Testis (tissue), 3 donors: ENCODE data around the gene FAM131C. TPM values are rescaled to one million over a fixed set of nuclear protein-coding genes. Genes with fewer than 3 reads are reported as not detected.
"Not testable (repeated sequence)": the region's sequence is repeated elsewhere in the genome, so short reads cannot be mapped to it uniquely, and the experiment has no call there.

Source experiments
- DNase-seq: peaks from one replicate; pipeline ENCODE4 v3.0.0-alpha.2; 2019
- H3K27ac ChIP-seq, 2 donors: fragments of 200-600 bp; sonication (generic); one replicate each; pipeline ENCODE4 v1.5.1; 2019
- H3K27me3 ChIP-seq: fragments of 200-600 bp; sonication (generic); one replicate; pipeline ENCODE4 v1.5.1; 2019
- H3K36me3 ChIP-seq: fragments of 200-600 bp; sonication (generic); one replicate; pipeline ENCODE4 v1.5.1; 2017; ENCODE audit warnings: low read depth; ENCODE audit errors: missing control alignments
- H3K4me1 ChIP-seq: fragments of 200-600 bp; sonication (generic); one replicate; pipeline ENCODE4 v1.5.1; 2019
- H3K4me3 ChIP-seq, 2 donors: fragments of 200-600 bp; sonication (generic); one replicate each; pipeline ENCODE4 v1.5.1; 2017 to 2019
- H3K9me3 ChIP-seq: fragments of 200-600 bp; sonication (generic); one replicate; pipeline ENCODE4 v1.5.1; 2017
- POLR2A ChIP-seq: fragments of 450-650 bp; IDR thresholded peaks from one replicate; pipeline ENCODE4 v1.6.1; 2017; ENCODE audit warnings: antibody characterized with exemption, mild to moderate bottlenecking, moderate library complexity
- WGBS, 2 donors: methylation state at CpG; one replicate each; pipeline ENCODE4 v1.1.5; 2018; 5-methylcytosine and 5-hydroxymethylcytosine counted together
- intact Hi-C: fragments of 100-400 bp; cut with DNase I; formaldehyde crosslinking; loops from one replicate; pipeline ENCODE4 v1.15.1; 2023; ENCODE audit warnings: low total_unique reads
- polyA plus RNA-seq: library from polyadenylated mRNA; stranded (reverse); fragments of 350-450 nt; fragmentation: Illumina TruSeq; extraction: RNeasy Lipid Tissue Mini Kit (QIAGEN cat#74804); gene quantifications from one replicate; pipeline ENCODE4 v1.2.3, GENCODE V29; 2014; ENCODE audit warnings: low read depth, low replicate concordance; ENCODE audit not compliant: insufficient read depth
- total RNA-seq, 2 donors: library from RNA; depleted of rRNA; stranded (reverse); fragments of >200 nt; gene quantifications; one replicate each; pipeline ENCODE4 v1.2.3, GENCODE V29; 2016
- TF ChIP-seq, protein P1 (sequence below), 3 experiments: fragments of 450-650 bp in 2 of 3; fragments of 200-600 bp in 1 of 3; sonication (generic) in 1 of 3; IDR thresholded peaks; one replicate each; pipeline ENCODE4 v1.5.1; 2016 to 2019; ENCODE audit warnings: antibody characterized with exemption in 3 of 3, mild to moderate bottlenecking in 2 of 3, moderate library complexity in 1 of 3

The FAM131C gene
- total and polyA plus RNA-seq, 3 donors from 2014 or later, result 0.42 to 1.2 (median 0.87) TPM

GRCh38 chr1:16054598-16055540 lies 18.6 kb downstream of the FAM131C start:
- WGBS, 2 donors, result 78 to 81% methylated on average over 7 of the region's 7 CpGs
- Histone ChIP-seq H3K4me1 (peaks cover 6% of the 10 kb centered on the region), H3K9me3 (no peaks in the 10 kb centered on the region), H3K4me3 (no peak overlapping the region), H3K36me3 (no peaks in the 10 kb centered on the region), H3K27me3 (no peaks in the 10 kb centered on the region), H3K27ac (no peak overlapping the region)
- no peak for DNase-seq
- TF ChIP-seq, protein P1, sequence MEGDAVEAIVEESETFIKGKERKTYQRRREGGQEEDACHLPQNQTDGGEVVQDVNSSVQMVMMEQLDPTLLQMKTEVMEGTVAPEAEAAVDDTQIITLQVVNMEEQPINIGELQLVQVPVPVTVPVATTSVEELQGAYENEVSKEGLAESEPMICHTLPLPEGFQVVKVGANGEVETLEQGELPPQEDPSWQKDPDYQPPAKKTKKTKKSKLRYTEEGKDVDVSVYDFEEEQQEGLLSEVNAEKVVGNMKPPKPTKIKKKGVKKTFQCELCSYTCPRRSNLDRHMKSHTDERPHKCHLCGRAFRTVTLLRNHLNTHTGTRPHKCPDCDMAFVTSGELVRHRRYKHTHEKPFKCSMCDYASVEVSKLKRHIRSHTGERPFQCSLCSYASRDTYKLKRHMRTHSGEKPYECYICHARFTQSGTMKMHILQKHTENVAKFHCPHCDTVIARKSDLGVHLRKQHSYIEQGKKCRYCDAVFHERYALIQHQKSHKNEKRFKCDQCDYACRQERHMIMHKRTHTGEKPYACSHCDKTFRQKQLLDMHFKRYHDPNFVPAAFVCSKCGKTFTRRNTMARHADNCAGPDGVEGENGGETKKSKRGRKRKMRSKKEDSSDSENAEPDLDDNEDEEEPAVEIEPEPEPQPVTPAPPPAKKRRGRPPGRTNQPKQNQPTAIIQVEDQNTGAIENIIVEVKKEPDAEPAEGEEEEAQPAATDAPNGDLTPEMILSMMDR (IDR thresholded peaks at IDR 0.05), result no peak
- TF ChIP-seq POLR2A, result no peak
- intact Hi-C loops, result no loop called here

- intact Hi-C loops, result no loop called here
- WGBS, 2 donors, result 64 to 68% methylated on average over 5 to 6 of the region's 8 CpGs
- H3K9me3 ChIP-seq, result no peaks in the 10 kb centered on the region
These were observed 19.5 kb downstream of the FAM131C start for GRCh38 chr1:16053781-16054502.

GRCh38 chr1:16051949-16052348 lies 21.5 kb downstream of the FAM131C start:
- H3K36me3 ChIP-seq, H3K27me3 ChIP-seq, intact Hi-C loops, DNase-seq, H3K4me3 ChIP-seq, H3K4me1 ChIP-seq, H3K27ac ChIP-seq, H3K9me3 ChIP-seq: not testable (repeated sequence)
- 77 to 79% methylated on average over 12 of the region's 12 CpGs for WGBS, 2 donors

More at GRCh38 chr1:16053781-16054502, 19.5 kb downstream of the FAM131C start:
- H3K36me3 ChIP-seq, result no peaks in the 10 kb centered on the region
- TF ChIP-seq, protein P1 (IDR thresholded peaks at IDR 0.05), result no peak
- no peak for TF ChIP-seq POLR2A
- no peak overlapping the region for H3K4me3 ChIP-seq
- H3K4me1 ChIP-seq, result peaks cover 6% of the 10 kb centered on the region
- H3K27me3 ChIP-seq, result no peaks in the 10 kb centered on the region
- DNase-seq, result no peak
- no peak overlapping the region for H3K27ac ChIP-seq

DNA sequence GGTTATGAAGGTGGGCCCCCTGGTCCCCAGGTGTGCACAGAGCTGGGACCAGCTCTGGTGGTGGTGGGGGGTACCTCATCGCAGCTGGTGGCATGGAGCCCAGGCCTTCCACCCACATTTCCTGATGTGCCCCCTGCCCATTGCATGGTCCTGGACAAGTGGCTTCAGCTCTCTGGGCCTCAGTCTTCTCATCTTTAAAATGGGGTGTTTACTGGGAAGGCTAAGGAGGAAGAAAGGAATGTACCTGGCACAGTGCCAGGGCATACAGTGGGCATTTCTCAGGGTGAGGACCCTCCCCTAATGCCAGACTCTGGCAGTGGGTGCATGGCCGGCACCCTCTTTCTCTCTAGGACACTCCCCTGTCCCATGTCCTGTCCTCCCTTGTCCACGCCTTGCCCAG lies 22.4 kb downstream of the FAM131C start:
- Histone ChIP-seq H3K9me3 (no peaks in the 10 kb centered on the region), H3K27me3 (no peaks in the 10 kb centered on the region), H3K4me1 (peaks cover 4% of the 10 kb centered on the region), H3K36me3 (no peaks in the 10 kb centered on the region), H3K4me3 (no peak overlapping the region), H3K27ac (no peak overlapping the region)
- no peak for TF ChIP-seq POLR2A
- TF ChIP-seq, protein P1 (IDR thresholded peaks at IDR 0.05), result no peak
- WGBS, 2 donors, result 94% methylated on average over 3 of the region's 3 CpGs
- intact Hi-C loops, result no loop called here
- DNase-seq, result no peak

DNA sequence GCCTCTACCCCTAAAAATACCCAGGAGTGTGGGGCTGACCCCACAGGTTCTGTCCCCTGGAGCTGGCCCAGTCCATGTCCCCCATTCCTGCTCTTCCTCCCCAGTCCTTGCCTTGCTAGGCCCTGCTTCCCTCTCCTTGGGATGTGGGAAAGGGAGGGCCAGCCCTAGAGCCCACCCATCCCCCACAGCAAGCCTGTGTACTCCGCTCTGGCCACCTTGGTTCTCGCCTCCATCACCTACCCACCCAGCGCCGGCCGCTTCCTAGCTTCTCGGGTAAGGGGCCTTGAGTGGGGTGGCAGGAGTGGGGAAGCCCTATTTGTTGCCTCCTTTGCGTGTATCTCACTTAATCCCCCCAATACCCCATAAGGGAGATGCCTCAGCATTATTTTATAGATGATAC lies 23.1 kb downstream of the FAM131C start:
- TF ChIP-seq, protein P1 (IDR thresholded peaks at IDR 0.05), result no peak
- no peak for TF ChIP-seq POLR2A
- no peaks in the 10 kb centered on the region for H3K9me3 ChIP-seq
- H3K4me3 ChIP-seq, result no peak overlapping the region
- H3K27me3 ChIP-seq, result no peaks in the 10 kb centered on the region
- intact Hi-C loops, result no loop called here
- no peaks in the 10 kb centered on the region for H3K36me3 ChIP-seq
- no peak overlapping the region for H3K27ac ChIP-seq
- 89 to 96% methylated on average over 7 of the region's 7 CpGs for WGBS, 2 donors
- DNase-seq, result no peak
- peaks cover 4% of the 10 kb centered on the region for H3K4me1 ChIP-seq
